22Rv1 (cell line): ENCODE data around the gene BSX.

ENCODE experiments used
- CTCF ChIP-seq: fragments of 450-650 bp; IDR thresholded peaks from 2 replicates; pipeline ENCODE4 v1.5.1; 2017; ENCODE audit warnings: mild to moderate bottlenecking
- ZFX ChIP-seq: fragments of 450-650 bp; IDR thresholded peaks from 2 replicates; pipeline ENCODE4 v1.6.1; 2017; ENCODE audit warnings: antibody characterized with exemption, borderline replicate concordance

GRCh38 chr11:122977470-122978298, 4.0 kb downstream of the BSX start:
- TF ChIP-seq CTCF (no peak), ZFX (no peak)
